NB4 (cell line): Measurements from ENCODE around the gene ANXA4.

ENCODE experiments used
- DNase-seq: peaks from one replicate; pipeline ENCODE4 v3.0.0; 2010; ENCODE audit warnings: low read depth
- H3K4me3 ChIP-seq: one replicate; pipeline ENCODE4 v1.5.1; 2011; ENCODE audit warnings: mild to moderate bottlenecking, low read depth, low read length, moderate library complexity
- MYC ChIP-seq: IDR thresholded peaks from 2 replicates; pipeline ENCODE4 v1.6.1; 2011; ENCODE audit warnings: low read depth, low read length
- POLR2A ChIP-seq: IDR thresholded peaks from 2 replicates; pipeline ENCODE4 v1.6.1; 2011; ENCODE audit warnings: mild to moderate bottlenecking; ENCODE audit not compliant: insufficient read length; ENCODE audit errors: extremely low read depth
- TF ChIP-seq, protein P1 (sequence below): IDR thresholded peaks from 2 replicates; pipeline ENCODE4 v1.6.1; 2011; ENCODE audit warnings: low read depth, low read length
- TF ChIP-seq, protein P2 (sequence below): IDR thresholded peaks from one replicate; pipeline ENCODE4 v1.5.1; 2012; ENCODE audit warnings: low read depth, low read length

ANXA4 gene

DNA sequence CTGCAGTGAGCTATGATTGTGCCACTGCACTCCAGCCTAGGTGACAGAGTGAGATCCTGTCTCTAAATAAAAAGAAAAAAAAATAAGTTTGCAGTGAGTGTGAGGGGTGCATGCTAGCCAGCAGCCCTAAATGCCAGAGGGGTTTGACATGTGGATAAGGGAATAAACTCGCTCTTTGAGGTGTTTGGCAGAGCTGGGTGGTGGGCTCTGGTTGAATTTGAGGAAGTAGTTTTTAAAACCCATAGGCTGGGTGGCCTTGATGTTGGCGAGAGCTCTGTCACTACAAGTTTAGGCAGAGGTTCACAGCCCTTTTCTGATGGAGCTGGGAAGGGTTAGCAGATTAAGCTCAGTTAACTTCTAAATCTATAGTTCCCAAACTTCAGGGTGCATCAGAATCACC is 3.1 kb downstream of the ANXA4 start:
- TF ChIP-seq, protein P1, sequence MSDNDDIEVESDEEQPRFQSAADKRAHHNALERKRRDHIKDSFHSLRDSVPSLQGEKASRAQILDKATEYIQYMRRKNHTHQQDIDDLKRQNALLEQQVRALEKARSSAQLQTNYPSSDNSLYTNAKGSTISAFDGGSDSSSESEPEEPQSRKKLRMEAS = no peak
- TF ChIP-seq MYC (no peak), POLR2A (no peak)
- TF ChIP-seq, protein P2, sequence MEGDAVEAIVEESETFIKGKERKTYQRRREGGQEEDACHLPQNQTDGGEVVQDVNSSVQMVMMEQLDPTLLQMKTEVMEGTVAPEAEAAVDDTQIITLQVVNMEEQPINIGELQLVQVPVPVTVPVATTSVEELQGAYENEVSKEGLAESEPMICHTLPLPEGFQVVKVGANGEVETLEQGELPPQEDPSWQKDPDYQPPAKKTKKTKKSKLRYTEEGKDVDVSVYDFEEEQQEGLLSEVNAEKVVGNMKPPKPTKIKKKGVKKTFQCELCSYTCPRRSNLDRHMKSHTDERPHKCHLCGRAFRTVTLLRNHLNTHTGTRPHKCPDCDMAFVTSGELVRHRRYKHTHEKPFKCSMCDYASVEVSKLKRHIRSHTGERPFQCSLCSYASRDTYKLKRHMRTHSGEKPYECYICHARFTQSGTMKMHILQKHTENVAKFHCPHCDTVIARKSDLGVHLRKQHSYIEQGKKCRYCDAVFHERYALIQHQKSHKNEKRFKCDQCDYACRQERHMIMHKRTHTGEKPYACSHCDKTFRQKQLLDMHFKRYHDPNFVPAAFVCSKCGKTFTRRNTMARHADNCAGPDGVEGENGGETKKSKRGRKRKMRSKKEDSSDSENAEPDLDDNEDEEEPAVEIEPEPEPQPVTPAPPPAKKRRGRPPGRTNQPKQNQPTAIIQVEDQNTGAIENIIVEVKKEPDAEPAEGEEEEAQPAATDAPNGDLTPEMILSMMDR = no peak
- no peak overlapping the region for H3K4me3 ChIP-seq
- DNase-seq = peak; percentile 46

DNA sequence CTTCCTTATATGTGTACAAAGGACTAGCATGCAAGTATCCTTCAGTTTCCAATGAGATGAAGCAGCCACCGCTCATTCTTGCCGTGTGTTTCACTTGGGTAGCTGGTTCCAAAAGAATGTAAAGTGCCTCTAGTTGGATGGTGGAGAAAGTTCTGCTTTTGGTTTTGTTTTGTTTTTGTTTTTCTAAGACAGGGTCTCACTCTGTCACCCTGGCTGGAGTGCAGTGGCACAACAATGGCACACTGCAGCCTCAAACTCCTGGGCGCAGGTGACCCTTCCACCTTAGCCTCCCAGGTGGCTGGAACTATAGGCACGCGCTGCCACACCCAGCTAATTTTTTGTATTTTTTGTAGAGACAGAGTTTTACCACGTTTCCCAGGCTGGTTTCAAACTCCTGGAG is 8.3 kb downstream of the ANXA4 start:
- DNase-seq = no peak
- TF ChIP-seq, protein P2 = no peak
- TF ChIP-seq, protein P1 = no peak
- TF ChIP-seq MYC (no peak), POLR2A (no peak)
- H3K4me3 ChIP-seq = no peak overlapping the region

DNA sequence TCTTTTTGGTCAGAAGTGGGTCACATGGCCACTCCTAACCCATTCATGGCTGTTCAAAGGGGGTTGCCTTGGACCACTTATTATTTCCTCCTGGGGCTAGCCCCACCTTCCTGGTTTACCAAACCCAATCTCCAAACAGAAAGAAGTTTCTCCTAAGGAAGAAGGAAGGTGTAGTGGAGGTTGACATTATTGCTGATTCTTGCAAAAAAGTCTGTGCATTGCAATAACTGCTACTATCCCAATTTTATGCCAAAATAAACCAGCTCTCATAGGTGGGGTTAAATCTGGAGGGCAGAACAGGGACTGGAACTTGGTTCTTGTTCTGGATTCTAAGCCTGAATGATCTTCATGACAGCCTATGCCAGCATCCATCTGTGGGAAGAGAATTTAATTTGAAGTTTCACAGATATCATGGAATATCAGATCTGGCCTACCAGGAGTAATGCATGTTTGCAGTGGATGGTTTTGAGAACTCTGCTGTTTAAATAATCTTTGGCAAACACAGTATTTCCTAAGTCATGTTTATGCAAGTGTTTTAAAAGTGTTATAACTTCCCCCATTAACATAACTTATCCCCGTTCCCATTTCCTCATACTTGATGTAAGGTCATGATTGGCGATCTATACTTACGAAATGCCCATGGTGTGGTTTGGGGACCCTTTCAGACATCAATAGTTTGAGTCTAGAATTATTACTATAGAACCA is 11.9 kb downstream of the ANXA4 start:
- no peak for TF ChIP-seq MYC
- TF ChIP-seq POLR2A = no peak
- TF ChIP-seq, protein P1 = no peak
- TF ChIP-seq, protein P2 = no peak
- peak; percentile 36 for DNase-seq
- no peak overlapping the region for H3K4me3 ChIP-seq

DNA sequence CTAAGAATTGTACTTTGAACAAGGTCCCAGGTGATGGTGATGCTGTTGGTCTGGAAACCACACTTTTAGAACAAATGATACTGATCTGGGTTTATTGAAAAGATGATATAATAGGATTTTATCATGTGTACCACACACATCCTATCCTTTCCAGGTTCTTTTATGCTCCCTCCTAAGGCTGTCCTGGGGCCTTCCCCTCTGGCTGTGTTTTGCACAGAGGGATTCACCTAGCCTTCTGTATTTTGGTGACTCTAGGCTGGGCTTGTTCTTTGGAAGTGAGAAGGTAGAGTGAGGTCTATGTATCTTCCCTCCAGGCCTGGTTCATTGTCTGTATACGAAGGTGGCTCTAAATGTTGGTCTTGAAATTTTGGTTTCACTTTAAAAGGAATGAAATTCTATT is 12.7 kb downstream of the ANXA4 start:
- TF ChIP-seq, protein P1 = no peak
- TF ChIP-seq MYC (no peak), POLR2A (no peak)
- TF ChIP-seq, protein P2 = no peak
- no peak for DNase-seq
- H3K4me3 ChIP-seq = no peak overlapping the region

DNA sequence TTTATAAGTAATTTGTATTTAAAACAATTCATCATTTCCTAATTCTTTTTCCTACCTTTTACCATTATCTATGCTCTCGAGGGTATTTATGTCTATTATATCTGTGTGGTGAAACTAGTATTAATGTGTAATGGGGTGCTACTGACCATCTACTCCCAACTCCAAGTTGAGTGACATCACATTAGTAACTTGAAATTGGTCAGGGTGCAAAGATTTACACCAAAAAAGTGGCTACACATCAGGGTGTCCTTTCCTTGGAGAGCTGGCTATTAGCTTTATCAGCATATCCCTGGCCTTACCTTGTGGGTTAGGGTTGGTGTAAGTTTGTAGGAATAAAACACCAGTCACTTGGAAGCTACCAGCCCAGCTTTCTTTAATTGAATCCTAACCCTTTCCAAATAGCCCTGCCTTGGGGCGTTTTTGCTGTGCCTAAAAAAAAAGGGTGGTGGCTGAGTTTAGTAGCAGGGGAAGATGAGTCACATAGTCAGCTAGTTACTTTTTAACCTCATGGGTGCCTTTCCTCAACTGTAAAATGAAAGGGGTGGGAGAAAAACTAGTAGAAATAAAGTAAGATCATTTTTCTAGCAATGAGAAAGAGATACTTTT is 14.0 kb downstream of the ANXA4 start:
- TF ChIP-seq, protein P1 = 0 out of 2 replicates have a peak, but pooled peaks have one; percentile 10
- TF ChIP-seq MYC = no peak
- TF ChIP-seq, protein P2 = no peak
- no peak for TF ChIP-seq POLR2A
- DNase-seq = peak; percentile 82
- H3K4me3 ChIP-seq = no peak overlapping the region
